GM12878 (cell line): ENCODE measurements around the gene RNASE12. TPM values are rescaled to one million over a fixed set of nuclear protein-coding genes. Genes with fewer than 3 reads are reported as not detected.

Source experiments
- BCL11A ChIP-seq: IDR thresholded peaks from 2 replicates; pipeline ENCODE4 v1.6.1; 2011; ENCODE audit warnings: low read depth, low read length
- CREB1 ChIP-seq: IDR thresholded peaks from 2 replicates; pipeline ENCODE4 v1.6.1; 2012; ENCODE audit warnings: low read depth, mild to moderate bottlenecking, inconsistent platforms
- HDAC6 ChIP-seq: fragments of 200-600 bp; sonication (generic); IDR thresholded peaks from one replicate; pipeline ENCODE4 v1.8.0; 2017; ENCODE audit warnings: antibody characterized with exemption; ENCODE audit not compliant: unreplicated experiment
- NFYB ChIP-seq: IDR thresholded peaks from 2 replicates; pipeline ENCODE4 v1.6.1; 2011; ENCODE audit warnings: low read depth, mild to moderate bottlenecking, low read length, improper control_type of control experiment, moderate library complexity; ENCODE audit not compliant: insufficient read depth
- RUNX3 ChIP-seq: IDR thresholded peaks from 2 replicates; pipeline ENCODE4 v1.6.1; 2012; ENCODE audit warnings: low read length, inconsistent platforms
- SUPT20H ChIP-seq: IDR thresholded peaks from 2 replicates; pipeline ENCODE4 v1.6.1; 2011; ENCODE audit warnings: low read depth, mild to moderate bottlenecking, low read length, moderate library complexity, borderline replicate concordance; ENCODE audit not compliant: control insufficient read depth
- polyA plus RNA-seq, 11 experiments: library from polyadenylated mRNA; depleted of rRNA in 4 of 11; unstranded in 6 of 11; stranded (reverse) in 5 of 11; fragments of >200 nt; fragmentation: Nextera tagmentation in 4 of 11; fragmentation: Illumina TruSeq in 1 of 11; extraction: Ambion mirVana in 4 of 11; extraction: Trizol in 1 of 11; gene quantifications; 1 replicate in 1 of 11; 2 replicates in 10 of 11; pipeline versions ENCODE4 v1.2.1 to v1.2.3, GENCODE V29; 2011 to 2016; ENCODE audit warnings: inconsistent platforms in 2 of 11, missing spikeins in 2 of 11, low read depth in 1 of 11
- total RNA-seq, 4 experiments: library from RNA; depleted of rRNA in 3 of 4; stranded (reverse); fragments of >200 nt in 3 of 4; fragmentation: Illumina TruSeq in 1 of 4; extraction: Trizol in 1 of 4; gene quantifications; 2 replicates each; pipeline versions ENCODE4 v1.2.1 to v1.2.3, GENCODE V29; 2013 to 2021
- TF ChIP-seq, protein P1 (sequence below): fragments of 450-650 bp; IDR thresholded peaks from 2 replicates; pipeline ENCODE4 v1.6.1; 2018; ENCODE audit warnings: mild to moderate bottlenecking, low read depth, moderate library complexity; ENCODE audit not compliant: partially characterized antibody
- TF ChIP-seq, protein P2 (sequence below): IDR thresholded peaks from 2 replicates; pipeline ENCODE4 v1.6.1; 2012; ENCODE audit warnings: low read depth, low read length, improper control_type of control experiment

RNASE12 gene
- total and polyA plus RNA-seq, 10 of the 15 experiments (the other 5 are each of a cell fraction or from before 2014, with no cell fraction given): not detected

DNA sequence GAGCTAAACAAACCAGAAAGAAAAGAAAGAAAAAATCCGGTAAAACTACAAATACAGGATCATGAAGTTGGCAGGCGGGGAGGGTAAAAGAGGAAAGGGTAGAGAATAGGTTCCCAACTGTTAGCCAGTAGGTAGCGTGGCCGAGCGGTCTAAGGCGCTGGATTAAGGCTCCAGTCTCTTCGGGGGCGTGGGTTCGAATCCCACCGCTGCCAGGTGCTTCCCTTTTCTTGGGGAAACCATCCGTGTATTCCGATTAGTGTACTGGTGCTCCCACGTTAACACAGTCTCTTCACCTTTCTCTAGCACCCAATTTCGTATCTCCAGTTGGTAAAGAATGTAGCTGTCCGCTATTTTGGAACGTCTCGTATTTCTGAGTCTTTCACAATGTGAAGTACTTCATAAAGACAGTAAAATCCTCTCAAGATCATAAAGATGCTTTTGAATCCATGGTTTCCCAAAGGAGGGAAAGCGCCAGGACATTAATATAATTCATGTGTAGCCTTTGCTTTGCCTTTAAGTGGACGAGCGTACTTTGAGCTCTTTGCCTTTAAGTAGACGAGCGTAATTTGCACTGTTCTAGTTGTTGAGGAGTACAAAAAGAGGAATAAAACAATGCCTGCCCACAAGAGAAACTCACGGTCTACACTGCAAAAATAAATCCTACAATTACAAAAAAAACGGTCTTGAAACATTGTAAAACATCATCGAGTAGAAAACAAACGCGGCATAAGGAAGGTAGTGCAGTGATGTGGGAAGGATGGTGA lies 19.0 kb upstream of the RNASE12 start (continued):
- TF ChIP-seq, protein P1, sequence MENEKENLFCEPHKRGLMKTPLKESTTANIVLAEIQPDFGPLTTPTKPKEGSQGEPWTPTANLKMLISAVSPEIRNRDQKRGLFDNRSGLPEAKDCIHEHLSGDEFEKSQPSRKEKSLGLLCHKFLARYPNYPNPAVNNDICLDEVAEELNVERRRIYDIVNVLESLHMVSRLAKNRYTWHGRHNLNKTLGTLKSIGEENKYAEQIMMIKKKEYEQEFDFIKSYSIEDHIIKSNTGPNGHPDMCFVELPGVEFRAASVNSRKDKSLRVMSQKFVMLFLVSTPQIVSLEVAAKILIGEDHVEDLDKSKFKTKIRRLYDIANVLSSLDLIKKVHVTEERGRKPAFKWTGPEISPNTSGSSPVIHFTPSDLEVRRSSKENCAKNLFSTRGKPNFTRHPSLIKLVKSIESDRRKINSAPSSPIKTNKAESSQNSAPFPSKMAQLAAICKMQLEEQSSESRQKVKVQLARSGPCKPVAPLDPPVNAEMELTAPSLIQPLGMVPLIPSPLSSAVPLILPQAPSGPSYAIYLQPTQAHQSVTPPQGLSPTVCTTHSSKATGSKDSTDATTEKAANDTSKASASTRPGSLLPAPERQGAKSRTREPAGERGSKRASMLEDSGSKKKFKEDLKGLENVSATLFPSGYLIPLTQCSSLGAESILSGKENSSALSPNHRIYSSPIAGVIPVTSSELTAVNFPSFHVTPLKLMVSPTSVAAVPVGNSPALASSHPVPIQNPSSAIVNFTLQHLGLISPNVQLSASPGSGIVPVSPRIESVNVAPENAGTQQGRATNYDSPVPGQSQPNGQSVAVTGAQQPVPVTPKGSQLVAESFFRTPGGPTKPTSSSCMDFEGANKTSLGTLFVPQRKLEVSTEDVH: no peak
- TF ChIP-seq HDAC6 (peak; percentile 40), BCL11A (0 out of 2 replicates have a peak, but pooled peaks have one; percentile 3), NFYB (no peak), RUNX3 (peak; percentile 57), CREB1 (peak; percentile 24; the same call in 1 of the 2 replicates), SUPT20H (no peak)
- TF ChIP-seq, protein P2, sequence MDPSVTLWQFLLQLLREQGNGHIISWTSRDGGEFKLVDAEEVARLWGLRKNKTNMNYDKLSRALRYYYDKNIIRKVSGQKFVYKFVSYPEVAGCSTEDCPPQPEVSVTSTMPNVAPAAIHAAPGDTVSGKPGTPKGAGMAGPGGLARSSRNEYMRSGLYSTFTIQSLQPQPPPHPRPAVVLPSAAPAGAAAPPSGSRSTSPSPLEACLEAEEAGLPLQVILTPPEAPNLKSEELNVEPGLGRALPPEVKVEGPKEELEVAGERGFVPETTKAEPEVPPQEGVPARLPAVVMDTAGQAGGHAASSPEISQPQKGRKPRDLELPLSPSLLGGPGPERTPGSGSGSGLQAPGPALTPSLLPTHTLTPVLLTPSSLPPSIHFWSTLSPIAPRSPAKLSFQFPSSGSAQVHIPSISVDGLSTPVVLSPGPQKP: no peak
